ENCODE results near the gene PGS1. TPM values are rescaled to one million over a fixed set of nuclear protein-coding genes. Genes with fewer than 3 reads are reported as not detected.

Gene PGS1
- total and polyA plus RNA-seq, 8 donors: 11.9 to 209 (median 31.6) TPM

DNA sequence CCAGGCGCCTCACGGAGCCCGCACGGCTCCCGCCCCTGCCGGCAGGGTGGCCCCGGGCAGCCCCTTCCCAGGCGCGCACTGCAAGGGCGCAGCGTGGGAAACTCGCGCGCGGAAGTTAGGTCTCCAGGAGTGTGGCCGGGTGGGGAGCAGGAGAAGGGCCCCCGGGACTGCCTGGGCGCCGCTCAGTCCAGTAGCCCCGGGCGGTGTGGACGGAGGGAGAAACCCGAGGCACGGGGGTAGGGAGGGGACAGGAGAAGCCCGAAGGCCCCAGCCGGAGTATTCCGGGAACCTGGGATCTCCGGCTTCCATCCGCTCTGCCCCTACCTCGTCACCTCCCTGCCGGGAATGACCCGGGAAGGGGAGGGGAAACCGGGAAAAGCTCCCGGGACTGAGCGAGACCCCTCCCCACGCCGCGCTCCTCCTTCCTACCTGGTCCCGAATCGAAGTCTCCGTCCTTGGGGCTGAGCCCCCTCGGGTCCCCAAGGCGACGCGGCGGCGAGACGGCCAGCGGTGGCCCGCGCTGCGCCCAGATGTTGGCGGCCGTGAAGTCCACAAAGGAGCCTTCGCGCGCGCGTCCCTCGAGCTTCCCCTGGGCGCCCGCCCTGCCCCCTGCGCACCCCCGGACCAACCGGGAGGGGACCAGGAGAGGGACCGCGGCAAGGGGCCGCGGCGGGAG lies 19.0 kb upstream of the PGS1 start:
- Histone ChIP-seq H3K27ac (peak overlapping the region; percentile 89 to 98 (median 95)), H3K27me3 (no peaks in the 10 kb centered on the region), H3K36me3 (peaks cover 9 to 41% (median 26%) of the 10 kb centered on the region in 4 donors), H3K9me3 (no peaks in the 10 kb centered on the region), H3K4me1 (peaks cover 44 to 58% (median 52%) of the 10 kb centered on the region in 4 donors), H3K4me3 (peak overlapping the region; percentile 70 to 99 (median 91))
- intact Hi-C loops (cut with DNase I; ENCODE audit: low total_unique reads): no loop called here
- TF ChIP-seq EP300 (IDR thresholded peaks at IDR 0.05) (no peak), POLR2AphosphoS5 (IDR thresholded peaks at IDR 0.05) (peak in 1 of 3 donors; percentile 4)
- peak in 1 of 2 donors; percentile 77 for DNase-seq
- WGBS, 5 donors: 0 to 1% (median 1%) methylated on average over 35 to 70 of the region's 70 CpGs; no CpG with 5 or more reads in 1 of the 5 donors

DNA sequence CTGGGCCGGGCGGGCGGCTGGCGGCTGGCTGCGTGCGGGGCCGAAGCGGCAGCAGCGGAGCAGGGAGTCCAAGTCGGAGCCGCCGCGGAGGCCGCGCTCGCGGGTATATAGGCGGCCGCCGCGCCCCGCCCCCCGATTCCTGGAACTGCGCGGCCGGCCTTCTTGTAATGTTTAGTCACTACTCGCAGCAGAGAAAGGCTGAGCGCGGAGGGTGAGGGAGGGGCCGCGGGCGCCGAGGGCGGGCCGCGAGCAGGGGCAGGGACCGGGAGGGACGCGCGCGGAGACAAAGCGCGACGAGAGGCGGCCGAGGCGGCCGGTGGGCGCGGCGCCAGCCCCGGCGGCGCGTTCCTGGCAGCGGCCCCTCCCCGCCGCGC lies 18.5 kb upstream of the PGS1 start, which contains the start of gene SOCS3:
TSS of gene SOCS3 (minus strand) at position 81 of the 374 bp plus-strand sequence. CDS start 982 bp downstream, outside the sequence.
- Histone ChIP-seq H3K4me1 (peaks cover 42 to 54% (median 49%) of the 10 kb centered on the region in 4 donors), H3K27ac (peak within 1 kb of the TSS; percentile 89 to 98 (median 96)), H3K27me3 (peaks cover 0 to under 1% (median 0%) of the 10 kb centered on the region in 3 donors), H3K36me3 (peaks cover 9 to 39% (median 26%) of the 10 kb centered on the region in 4 donors), H3K9me3 (no peaks in the 10 kb centered on the region), H3K4me3 (peak within 1 kb of the TSS; percentile 70 to 99 (median 91))
- intact Hi-C loops (cut with DNase I; ENCODE audit: low total_unique reads): no loop called here
- TF ChIP-seq EP300 (IDR thresholded peaks at IDR 0.05): peak; percentile 37
- TF ChIP-seq POLR2A (IDR thresholded peaks at IDR 0.05): no peak
- TF ChIP-seq, protein P1, sequence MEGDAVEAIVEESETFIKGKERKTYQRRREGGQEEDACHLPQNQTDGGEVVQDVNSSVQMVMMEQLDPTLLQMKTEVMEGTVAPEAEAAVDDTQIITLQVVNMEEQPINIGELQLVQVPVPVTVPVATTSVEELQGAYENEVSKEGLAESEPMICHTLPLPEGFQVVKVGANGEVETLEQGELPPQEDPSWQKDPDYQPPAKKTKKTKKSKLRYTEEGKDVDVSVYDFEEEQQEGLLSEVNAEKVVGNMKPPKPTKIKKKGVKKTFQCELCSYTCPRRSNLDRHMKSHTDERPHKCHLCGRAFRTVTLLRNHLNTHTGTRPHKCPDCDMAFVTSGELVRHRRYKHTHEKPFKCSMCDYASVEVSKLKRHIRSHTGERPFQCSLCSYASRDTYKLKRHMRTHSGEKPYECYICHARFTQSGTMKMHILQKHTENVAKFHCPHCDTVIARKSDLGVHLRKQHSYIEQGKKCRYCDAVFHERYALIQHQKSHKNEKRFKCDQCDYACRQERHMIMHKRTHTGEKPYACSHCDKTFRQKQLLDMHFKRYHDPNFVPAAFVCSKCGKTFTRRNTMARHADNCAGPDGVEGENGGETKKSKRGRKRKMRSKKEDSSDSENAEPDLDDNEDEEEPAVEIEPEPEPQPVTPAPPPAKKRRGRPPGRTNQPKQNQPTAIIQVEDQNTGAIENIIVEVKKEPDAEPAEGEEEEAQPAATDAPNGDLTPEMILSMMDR (IDR thresholded peaks at IDR 0.05): no peak
- TF ChIP-seq POLR2AphosphoS5 (IDR thresholded peaks at IDR 0.05): peak; percentile 77 to 94 (median 93)
- DNase-seq: peak; percentile 95 to 98
- WGBS, 5 donors: 0 to 1% (median 0%) methylated on average over 15 to 59 of the region's 59 CpGs

DNA sequence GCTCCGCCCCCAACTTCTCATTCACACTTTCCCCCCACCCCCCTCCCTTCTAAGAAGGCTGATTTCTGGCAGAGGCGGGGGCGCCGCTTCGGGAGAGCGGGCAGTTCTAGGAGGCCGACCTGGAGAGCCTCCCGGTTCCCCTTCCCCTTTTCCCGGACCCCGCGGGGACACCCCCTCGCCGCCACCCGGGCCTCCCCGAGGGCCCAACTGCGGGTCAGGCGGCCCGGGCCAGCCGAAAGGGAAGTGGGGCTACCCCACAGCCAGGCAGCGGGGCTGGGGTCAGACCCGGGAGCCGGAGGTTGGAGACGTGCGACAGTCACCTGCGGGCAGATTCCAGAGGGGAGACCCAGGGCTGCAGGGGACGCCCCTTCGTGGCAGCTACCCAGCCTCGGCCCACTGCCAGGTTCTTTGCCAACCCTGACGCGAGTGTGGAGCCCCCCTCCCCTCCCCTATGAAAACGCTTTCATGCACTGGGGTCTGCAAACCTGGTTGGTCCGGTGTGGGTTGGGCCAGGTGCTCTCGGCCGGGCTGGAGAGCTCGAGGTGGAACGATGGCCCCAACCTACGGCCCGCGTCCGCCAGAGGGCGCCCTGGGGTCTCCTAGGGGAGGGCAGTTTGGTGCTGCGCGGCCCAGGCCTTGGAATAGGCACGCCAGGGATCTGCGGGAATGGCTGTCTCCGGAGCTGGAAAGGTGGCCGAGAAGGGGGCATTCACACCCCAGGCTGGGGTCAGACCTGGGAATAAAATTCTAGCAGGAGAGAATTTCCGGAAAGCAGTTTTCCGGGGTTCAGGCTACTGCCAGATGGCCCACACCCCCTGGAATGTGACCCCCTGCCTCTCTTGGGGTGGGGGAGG lies 17.9 kb upstream of the PGS1 start:
- Histone ChIP-seq H3K4me1 (peaks cover 40 to 56% (median 48%) of the 10 kb centered on the region in 4 donors), H3K27me3 (peaks cover 0 to 7% (median 0%) of the 10 kb centered on the region in 3 donors), H3K4me3 (peak overlapping the region; percentile 70 to 99 (median 91)), H3K27ac (peak overlapping the region; percentile 89 to 98 (median 96)), H3K9me3 (no peaks in the 10 kb centered on the region), H3K36me3 (peaks cover 9 to 36% (median 26%) of the 10 kb centered on the region in 4 donors)
- peak; percentile 95 to 98 for DNase-seq
- TF ChIP-seq POLR2AphosphoS5 (IDR thresholded peaks at IDR 0.05) (peak in 2 of 3 donors; percentile 12 to 79), POLR2A (IDR thresholded peaks at IDR 0.05) (no peak)
- TF ChIP-seq, protein P1 (IDR thresholded peaks at IDR 0.05): peak in 6 of 7 experiments; percentile 86 to 94 (median 89)
- intact Hi-C loops (cut with DNase I; ENCODE audit: low total_unique reads): no loop called here
- WGBS, 5 donors: 2 to 4% (median 3%) methylated on average over 19 to 49 of the region's 49 CpGs

DNA sequence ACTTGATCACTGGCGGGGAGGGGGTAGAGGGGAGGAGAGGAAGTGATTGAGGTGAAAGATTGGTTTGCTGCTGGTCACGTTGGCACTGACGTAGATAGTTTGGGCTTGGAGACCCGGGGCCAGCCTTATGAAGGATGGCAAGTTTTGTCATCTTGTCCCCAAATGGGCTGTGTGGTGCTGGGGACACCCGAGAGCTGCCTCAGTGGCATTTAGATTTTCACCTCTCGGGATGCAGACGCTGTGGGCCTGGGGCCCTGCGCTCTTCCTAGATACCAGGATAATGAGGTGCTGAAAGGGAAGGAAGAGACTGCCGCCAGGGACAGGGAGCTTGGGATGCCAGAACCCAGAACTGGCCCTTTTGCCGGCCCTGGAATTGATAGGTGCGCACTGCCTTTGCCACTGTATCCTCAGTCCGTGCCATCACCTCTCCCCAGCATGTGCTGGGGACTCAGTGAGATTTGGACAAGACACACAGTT lies 17.2 kb upstream of the PGS1 start:
- TF ChIP-seq, protein P1 (IDR thresholded peaks at IDR 0.05): no peak
- no peak for TF ChIP-seq POLR2A (IDR thresholded peaks at IDR 0.05)
- no peak for TF ChIP-seq POLR2AphosphoS5 (IDR thresholded peaks at IDR 0.05)
- no peak for TF ChIP-seq EP300 (IDR thresholded peaks at IDR 0.05)
- peaks cover 0 to 14% (median under 1%) of the 10 kb centered on the region in 3 donors for H3K27me3 ChIP-seq
- DNase-seq: no peak
- H3K4me3 ChIP-seq: peak overlapping the region in 2 of 4 donors; percentile 95 to 99
- no peaks in the 10 kb centered on the region for H3K9me3 ChIP-seq
- 54 to 74% (median 70%) methylated on average over 10 to 12 of the region's 12 CpGs for WGBS, 5 donors
- H3K4me1 ChIP-seq: peaks cover 34 to 53% (median 44%) of the 10 kb centered on the region in 4 donors
- H3K36me3 ChIP-seq: peaks cover 9 to 30% (median 22%) of the 10 kb centered on the region in 4 donors
- intact Hi-C loops (cut with DNase I; ENCODE audit: low total_unique reads): no loop called here
- H3K27ac ChIP-seq: peak overlapping the region in 4 of 5 donors; percentile 93 to 98 (median 96)

All from stomach (tissue), 9 donors.